LoVo (cell line): Measurements from ENCODE around the gene RGS12.

Source experiments
- DNase-seq: peaks from one replicate; pipeline ENCODE4 v3.0.0-alpha.2; 2016; ENCODE audit warnings: low spot score

RGS12 gene

DNA sequence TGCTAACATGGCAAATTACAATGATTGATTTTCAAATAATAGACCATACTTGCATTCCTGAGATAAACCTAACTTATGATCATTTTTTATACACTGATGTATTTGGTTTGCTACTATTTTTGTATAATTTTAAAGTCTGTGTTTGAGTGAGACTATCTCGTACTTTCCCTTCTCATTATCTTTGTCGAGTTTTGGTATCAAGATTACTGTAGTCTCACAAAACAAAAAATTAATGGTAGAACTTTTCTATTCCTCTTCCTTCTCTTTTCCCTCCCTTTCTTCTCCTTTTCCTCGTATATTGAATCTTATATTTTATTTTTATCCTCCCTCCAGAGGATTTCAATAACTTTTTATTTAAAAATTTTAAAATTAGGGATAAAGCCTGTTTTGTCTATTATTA is 41.5 kb downstream of the RGS12 start:
- no peak for DNase-seq

DNA sequence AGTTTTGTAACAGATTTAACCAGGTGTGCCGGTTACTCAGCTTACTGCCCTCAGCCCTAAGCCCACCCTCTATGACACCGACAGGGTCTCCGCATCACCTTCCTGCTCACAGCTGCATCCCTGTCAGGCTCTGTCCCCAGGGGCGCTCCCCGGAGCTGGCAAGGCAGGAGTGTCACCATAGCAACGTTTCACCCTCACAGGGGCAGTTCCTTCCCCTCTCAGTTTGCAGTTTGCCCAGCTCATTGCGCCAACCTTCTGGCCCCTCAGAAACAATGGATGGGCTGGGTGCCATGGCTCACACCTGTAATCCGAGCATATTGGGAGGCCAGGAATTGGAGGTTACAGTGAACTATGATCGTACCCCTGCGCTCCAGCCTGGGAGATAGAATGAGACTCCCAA is 42.6 kb downstream of the RGS12 start:
- no peak for DNase-seq

DNA sequence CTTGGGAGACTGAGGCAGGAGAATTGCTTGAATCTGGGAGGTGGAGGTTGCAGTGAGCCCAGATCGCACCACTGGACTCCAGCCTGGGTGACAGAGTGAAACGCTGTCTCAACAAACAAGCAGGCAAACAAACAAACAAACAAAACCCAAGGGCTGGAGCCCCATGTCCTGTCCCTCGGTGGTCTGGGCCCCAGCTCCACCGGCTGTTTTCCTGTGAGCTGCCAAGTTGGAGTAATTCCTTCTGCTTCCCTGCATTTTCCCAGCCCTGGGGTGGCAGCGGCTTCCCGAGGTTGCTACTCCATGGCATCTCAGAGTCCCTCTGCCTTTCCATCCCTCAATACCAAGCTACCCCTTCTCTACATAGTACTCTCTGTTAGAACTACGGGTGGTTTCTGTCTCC is 43.2 kb downstream of the RGS12 start:
- DNase-seq: no peak

DNA sequence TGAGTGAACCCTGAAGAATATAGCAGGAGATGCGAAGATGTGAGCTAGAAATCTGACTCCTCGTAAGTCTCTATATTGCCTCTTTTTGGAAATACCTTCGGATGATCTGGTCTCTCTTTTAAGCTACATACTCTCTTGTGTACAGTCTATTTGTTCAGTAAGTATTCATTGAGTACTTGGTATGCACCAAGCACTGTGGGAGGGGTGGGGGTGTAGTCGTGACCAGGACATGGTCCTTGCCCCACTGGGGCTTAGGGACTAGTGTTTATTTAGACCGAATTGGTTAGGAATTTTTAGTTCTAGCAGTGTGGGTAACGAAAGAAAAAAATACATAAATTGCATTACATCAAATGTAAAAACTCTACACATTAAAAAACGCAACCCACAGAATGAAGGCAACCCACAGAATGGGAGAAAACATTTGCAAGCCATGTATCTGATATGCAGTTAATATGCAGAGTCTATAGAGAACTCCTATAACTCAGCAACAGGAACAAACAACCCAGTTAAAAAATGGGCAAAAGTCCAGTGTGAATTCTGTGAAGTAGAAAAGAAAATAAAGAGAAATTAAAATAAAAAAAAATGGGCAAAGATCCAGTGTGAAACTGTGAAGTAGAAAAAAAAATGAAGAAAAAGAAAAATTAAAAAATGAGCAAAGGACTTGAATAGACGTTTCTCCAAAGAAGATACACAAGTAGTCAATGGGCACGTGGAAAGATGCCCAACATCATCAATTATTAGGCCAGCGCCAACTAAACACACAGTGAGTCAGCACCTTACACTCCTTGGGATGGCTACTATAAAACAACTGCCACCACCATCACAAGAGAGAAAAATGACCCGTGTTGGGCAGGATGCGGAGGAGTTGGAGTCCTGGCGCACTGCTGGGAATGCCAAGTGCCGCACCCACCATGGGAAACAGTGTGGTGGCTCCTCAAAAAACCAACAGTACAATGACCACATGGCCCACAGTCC is 43.8 kb downstream of the RGS12 start:
- no peak for DNase-seq

DNA sequence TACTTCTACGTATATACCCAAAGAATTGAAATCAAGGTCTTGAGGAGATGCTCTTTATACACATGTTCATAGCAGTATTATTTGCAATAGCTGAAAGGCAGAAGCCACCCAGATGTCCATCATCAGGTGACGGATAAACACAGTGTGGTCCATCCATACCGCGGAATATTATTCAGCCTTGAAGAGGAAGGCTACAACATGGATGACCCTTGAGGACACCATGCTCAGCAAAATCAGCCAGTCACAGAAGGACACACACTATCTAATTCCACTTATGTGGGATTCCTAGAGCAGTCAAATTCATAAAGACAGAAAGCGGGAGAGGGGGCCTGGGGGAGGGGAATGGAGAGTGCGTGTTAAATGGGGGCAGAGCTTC is 44.5 kb downstream of the RGS12 start:
- DNase-seq: no peak

DNA sequence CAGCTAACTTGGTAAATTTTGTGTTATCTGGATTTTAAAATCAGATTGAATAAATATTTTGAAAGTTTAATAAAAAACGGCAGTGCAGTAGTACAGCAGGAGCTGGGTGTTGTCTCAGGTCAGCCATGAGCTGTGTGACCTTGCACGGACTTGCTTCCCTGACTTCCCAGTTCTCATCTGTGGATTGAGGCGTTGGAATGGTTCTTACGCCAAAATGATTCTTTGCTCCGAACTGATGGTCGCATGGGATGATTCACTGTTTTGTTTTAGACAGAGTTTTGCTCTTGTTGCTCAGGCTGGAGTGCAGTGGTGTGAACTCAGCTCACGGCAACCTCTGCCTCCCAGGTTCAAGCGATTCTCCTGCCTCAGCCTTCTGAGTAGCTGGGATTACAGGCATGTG is 45.0 kb downstream of the RGS12 start:
- DNase-seq: no peak

DNA sequence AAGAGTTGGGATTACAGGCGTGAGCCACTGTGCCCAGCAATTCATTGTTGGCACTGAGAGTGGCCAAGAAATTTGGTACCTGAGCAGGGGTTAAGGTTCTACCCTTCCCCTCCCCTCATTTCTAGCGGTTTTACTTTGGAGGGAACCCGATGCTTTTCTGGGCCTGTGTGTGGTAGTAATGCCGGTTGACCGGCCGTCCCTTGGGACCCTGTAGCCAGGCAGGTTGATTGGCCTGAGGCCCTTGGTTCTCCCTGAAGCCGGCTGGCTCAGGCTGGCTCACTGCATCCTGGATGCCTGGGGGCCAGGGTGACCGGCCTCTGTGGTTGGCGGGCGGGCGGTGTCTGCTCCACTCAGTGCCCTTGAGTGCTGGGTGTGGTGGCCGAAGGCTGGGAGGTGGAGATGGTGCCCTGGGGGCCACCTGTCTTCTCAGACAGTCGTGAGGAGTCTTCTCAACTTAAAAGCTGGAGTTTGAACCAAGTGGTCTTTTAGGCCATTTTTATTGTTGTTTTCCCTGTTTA is 45.6 kb downstream of the RGS12 start:
- DNase-seq: no peak

DNA sequence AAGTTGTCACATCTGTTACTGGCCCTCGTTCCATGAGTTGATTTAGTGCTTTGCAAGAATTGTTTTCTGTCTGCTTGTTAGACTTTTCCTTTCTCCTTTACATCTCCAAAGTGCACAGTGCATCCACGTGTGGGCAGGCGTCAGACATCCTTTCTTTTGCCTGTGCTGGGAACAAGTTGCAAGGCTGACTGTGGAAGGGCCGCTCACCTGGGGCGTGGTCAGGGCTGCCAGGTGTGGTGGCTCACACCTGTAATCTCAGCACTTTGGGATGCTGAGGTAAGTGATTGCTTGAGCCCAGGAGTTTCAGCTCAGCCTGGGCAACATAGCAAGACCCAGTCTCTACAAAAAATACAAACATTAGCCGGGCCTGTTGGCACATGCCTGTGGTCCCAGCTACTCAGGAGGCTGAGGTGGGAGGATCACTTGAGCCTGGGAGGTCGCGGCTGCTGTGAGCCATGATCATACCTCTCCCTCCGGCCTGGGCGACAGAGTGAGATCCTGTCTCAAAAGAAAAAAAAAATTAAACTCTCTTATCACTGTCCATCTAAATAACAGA is 46.2 kb downstream of the RGS12 start:
- no peak for DNase-seq

DNA sequence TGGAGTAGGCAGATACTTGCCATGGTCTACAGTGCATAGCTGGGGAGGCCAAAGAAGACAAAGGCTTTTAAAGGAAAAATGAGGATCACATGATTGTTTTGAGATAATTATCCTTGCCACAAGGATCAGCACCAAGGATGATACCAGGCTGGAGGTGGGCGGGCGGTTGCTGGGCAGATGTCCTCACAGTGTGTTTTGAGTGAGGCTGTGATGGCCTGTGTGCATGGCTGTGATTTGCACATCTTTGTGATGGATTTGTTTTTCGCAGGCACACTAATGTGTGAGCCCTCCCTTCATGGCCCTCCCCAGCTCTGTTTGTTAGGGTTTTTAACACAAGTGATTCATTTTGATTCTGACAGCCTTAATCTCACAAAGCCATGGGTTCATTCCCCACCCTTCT is 46.8 kb downstream of the RGS12 start:
- no peak for DNase-seq

DNA sequence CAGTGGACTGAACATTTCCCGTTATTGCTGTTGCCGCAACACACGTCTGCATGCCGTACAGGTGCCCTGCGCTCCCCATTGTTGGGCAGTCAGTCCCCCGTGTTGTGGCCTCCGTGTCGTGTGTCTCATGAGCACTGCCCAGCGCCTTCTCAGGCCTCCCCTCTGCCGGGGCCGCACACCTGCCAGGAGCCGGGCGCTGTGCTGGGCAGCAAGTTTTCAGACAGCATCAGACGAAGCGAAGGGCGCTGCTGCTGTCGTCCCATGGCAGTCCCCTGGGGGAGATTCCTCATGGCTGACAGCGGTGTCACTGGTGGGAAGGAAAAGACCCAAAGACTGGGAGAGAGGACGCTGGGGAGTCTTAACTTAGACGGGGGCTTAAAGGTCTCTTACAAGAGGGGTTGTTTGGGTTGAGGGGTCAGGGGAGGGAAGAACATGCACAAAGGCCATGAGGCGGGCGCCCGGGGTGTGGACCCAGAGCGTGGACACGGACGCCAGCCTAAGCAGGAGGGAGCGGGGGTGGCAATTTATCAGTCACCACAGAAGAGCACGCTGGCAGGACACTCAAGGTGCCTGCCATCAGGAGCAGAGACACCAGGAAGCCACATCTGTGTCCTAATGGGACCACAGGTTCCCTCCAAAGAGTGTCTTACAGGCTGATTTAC is 47.3 kb downstream of the RGS12 start:
- no peak for DNase-seq

DNA sequence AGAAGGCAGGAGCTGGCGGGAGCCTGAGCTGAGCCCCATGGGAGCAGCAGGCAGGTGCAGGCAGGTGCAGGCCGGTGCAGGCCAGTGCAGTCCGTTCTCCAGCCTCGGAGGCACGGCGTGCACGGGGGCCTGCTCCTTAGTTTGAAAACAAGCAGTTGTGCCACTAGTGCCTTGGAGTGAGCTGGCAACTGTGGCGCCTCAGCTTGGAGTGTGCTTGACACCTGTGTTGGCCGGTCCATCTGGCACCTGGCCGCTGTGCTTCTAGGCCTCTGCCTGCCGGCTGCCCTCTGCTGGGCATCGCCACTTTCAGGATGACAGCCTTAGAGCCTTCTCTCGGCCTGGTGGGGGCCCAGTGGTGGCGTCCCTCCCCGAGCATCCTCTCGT is 47.9 kb downstream of the RGS12 start:
- no peak for DNase-seq

DNA sequence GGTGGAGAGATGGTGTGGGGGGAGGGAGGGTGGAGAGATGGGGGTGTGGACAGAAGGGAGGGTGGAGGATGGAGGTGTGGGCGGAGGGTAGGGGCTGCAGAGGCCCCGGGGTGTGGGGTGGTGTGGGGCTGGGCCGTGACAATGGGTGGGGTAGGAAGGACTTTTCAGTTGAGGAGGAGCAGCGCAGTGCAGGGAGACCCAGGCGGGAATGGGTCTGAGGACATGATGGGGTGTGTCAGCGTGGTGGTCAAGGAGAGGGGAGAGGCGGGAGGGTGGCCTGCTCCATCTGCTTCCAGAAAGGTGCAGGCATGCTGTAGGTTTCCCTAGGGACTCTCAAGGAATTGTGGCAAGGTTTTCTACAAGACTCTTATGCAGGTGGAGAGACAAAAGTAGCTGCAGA is 48.9 kb downstream of the RGS12 start:
- DNase-seq: no peak

DNA sequence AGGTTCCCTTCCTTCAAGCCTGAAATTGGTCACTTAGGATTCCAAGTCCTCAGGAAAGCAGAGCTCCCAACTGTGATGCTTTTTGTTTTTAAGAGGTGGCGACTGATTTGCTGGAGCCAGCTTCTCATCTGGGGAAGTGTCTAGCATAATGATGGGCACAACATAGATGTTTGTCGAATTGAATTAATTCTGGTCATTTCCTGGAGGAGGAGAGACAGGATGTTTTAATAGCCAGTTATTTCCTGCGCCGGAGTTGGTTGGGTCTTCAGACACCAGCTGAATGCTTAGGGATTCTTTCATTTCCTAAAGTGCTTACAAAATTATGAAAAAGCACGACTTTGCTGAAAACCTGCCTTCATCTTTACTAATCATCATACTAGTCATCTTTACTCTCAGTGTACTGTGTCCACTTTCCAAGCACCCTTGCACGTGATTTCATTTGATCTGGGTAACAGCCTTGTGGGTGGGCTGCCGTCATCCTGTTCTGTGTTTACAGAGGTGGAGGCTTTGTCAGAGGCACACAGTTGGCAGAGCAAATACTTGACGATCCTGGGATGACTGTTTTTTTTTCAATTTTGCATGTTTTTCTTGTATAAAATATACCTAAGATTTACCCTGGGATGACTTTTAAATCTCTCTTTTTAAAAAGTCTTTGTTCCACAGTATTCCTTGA is 49.5 kb downstream of the RGS12 start:
- no peak for DNase-seq
